HG03457 (cell line): Measurements from ENCODE around the gene BANP.
"Not testable (repeated sequence)": the region's sequence is repeated elsewhere in the genome, so short reads cannot be mapped to it uniquely, and the experiment has no call there.

ENCODE experiments used
- ATAC-seq: cut with Tn5 transposase; IDR thresholded peaks from one replicate; pipeline ENCODE4 v1.9.1; 2021; ENCODE audit warnings: moderate number of reproducible peaks; ENCODE audit not compliant: unreplicated experiment

BANP gene

DNA sequence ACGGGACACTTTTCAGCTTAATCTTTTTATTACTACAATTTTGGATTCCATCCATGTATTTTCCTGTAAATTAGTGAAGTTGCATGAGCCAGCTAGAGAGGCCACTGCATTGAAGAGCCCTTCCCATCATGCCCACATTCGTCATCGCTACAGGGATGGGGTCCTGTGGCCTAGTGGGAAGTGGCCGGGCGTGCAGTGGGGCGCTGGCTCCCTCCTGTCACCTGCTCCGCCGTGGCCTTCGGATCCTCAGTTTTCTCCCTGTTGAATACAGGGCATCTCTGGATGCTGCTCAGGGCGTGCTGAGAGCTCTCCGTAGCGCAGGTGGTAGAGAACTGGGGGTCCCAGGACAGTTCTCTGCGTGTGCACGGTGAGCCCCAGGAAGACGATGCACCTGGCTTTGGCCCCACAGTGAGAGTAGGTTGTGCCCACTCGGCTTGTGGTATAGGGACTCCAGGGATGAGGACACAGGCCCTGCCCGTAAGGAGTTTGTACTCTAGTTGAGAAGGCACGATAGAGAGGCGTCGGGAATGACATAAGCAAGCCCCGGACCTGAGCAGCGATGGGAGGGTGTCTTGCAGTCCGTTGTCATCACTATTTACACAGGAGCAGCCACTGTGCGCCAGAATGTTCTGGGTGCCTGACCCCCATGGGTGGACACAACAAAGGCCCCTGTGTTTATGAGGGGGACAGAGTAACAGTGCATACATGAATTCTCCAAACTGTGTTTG lies 74.8 kb downstream of the BANP start:
- ATAC-seq = not testable (repeated sequence)

DNA sequence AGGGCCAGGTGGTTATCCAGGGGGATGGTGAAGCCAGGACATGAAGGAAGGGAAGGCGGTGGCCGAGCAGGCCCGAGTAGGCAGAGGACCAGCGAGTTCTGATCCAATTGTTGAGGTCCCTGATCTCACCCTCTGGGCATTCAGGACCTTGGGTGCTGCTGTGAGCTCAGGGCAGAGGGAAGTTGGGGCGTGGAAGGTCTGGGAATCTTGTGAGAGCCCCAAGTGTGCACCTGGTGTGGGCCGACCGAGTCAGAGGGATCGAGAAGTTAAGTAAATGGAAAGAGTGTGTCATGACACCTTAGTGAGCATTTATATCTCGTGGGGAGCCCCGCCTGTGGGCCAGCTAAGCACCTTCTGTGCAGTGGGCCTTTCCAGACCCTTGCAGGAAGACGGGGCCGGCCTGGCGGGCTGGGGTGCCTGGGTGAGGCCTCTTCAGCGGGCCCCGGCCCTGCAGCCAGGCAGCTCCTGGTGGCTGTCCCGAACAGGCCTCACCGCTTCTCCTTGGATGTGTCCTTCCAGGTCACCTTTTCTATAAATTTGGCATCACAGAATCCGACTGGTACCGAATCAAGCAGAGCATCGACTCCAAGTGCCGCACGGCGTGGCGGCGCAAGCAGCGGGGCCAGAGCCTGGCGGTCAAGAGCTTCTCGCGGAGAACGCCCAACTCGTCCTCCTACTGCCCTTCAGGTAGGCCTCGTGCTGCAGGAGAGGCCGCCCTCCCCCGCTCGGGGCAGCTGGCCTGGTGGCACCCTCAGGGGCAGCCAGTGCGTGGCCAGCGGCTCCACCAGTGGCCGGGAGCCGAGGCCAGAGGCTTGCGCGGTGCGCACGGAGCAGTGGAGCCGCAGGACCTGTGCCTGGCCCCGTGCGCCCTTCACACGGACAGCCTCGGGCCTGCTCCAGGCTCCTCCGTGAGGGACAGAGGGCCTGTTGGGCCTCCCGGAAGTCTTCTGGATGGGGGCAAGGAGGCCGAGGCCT lies 76.0 kb downstream of the BANP start:
- no peak for ATAC-seq

DNA sequence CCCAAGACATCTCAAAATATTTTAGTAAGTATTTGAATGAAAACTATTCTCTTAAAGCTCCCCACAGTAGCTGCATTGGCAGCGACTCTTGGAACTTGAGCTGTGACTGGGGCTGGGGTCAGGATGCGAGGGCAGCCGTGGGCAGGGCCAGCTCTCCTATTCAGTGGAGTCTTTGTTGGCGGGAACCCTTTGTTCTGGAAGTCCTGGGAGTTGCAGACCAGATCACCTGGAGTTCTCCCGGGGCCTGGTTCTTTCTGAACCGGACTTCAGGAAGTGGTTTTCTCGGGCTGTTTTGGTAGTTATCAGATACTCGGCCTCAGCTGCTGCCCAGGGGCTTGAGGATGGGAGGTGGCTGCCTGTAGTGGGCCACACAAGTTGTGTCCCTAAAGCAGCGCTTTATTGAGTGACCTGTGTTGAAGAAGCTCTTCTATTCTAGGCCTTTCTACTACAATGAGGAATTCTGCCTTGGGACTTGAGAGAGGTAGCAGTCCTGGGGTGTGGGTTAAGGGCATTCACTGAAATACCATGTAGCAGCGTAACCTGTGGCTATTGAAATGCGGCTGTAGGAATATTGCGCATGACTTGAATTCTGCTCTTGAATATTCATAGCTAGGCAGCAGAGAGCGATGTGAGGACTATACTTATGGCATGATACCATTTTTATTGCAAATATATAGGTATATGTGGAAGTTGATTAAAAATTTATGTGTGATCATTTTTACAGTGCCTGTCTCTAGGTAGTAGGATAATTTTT lies 77.1 kb downstream of the BANP start:
- ATAC-seq = not testable (repeated sequence)

DNA sequence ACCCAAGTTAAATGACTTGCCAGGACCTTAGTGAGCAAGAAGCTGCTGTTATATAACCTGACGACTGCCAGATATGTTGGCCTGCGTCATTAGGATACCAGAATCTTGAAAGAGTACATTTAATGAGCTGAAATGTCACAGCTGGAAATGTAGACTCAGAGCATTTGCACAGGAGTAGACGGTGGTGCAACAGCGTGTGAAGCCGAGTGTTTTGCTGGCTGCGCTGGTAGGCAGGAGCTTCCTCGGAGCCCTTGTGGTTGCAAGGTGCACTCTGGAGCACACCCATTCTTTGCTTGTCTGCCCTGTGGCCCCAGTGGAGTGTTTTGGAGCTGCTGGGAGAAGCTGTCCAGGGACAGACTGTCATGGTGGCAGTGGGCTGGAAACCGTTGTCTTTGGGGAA lies 79.3 kb downstream of the BANP start:
- ATAC-seq = no peak

DNA sequence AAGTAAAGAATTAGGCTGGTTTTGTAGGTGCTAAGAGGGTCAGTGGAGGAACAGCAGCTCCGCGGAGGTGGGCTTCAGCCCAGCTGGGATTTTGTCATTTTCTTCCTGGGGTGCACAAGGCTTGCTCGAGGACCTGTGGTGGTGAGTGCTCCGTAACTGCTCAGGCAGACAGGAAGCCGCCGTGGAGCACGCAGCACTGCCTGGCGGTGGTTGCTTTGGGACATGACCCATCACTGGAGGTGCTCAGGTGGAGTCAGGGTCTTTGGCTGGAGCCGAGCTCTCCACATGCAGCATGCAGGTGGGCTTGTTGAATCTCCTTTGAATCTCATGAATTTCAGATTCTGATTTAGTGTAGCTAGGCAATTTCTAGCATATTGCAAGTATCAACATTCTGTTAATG lies 79.7 kb downstream of the BANP start:
- not testable (repeated sequence) for ATAC-seq

DNA sequence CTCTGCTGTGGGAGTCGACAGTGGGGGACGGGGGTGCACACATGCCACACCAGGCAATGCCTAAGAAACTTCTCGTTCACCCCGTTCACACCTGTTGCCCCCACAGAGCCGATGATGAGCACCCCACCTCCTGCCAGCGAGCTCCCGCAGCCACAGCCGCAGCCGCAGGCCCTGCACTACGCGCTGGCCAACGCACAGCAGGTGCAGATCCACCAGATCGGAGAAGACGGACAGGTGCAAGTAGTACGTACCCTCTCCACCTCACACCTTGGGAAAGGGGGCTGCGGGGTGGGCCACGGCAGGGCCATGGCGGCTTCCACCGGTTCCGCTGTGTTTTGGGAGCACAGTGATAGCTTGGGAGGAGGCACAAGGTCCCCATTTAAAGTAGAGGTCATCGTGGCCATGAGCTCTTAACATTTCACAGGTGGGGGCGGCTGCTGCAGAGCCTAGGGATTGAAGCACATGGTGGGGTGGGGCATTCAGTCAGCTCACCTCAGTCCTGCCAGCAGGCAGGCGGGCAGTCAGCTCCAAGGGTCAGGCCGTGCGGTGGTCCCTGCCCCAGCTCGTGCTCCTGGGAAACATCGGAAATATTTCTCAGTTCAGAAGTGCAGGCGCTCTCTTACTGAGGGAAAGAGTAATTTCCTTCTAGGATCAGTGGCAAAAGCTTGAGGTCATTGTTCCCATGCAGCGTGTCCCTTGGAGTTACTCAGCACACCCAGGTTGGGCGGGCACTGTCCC lies 81.9 kb downstream of the BANP start:
- not testable (repeated sequence) for ATAC-seq

DNA sequence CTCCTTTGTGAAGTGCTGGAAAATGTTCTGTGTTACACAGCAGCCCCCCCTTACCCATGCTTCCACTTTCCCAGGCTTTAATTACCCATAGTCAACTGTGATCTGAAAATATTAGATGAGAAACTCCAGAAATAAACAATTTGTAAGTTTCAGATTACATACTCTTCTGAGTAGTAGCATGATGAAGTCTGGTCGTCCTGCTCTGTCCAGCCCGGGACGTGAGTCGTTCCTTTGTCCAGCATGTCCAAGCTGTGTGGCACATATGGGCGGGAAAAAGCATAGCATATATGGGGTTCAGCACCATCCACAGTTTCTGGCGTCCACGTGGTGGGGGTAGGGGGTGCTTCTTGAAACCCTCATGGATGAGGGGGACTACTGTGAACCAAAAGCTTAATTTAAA lies 83.5 kb downstream of the BANP start:
- no peak for ATAC-seq

DNA sequence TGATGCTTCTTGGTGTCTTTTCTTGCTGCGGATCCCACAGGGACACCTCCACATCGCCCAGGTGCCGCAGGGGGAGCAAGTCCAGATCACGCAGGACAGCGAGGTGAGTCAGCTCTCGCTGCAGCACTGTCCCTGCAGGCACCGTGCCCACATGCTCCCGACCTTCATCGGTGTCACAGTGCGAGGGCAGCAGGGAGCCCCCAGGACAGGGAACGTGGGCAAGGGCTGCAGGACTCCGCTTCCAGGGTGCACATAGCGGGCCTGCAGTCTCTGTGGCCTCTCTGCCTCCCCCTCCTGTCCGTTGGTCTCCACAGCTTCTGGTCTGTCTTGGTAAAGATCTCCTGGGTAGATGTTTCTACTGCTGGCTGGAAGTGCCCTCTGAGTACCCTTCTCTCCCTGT lies 84.1 kb downstream of the BANP start:
- ATAC-seq = no peak

DNA sequence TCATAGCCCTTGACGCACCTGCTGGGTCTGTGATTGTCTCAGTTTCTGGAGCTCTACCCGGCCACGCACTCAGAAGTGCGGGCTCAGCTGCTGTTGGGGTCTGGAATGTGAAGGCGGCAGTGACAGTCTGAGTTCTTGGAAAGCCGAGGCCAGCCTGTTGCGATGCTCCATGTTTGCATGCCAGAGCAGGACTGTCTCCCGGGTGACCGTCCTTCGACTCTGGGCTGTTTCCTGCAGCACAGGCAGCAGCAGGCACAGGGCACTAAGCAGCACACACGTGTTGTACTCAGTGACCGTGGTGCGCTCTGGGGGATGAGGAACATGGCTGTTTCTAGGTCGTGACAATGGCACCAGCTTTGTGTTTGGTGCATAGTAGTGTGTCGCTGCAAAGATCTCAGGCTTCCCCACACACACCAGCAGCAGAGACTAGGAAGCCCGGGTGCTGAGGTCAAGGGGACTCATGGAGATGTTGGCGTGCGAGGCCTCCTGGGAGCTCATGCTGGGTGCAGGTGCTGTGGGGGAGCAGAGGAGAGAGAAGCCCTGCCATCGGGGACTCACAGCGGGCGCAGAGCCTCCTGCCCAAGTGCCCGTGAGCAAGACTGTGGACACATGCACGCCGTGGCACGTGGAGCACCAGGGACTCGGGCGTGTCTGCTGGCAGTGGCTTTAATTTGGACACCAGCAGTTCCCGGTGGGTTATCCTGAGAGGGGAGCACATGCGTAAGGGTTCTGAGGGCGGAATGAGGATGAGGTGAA lies 84.8 kb downstream of the BANP start:
- ATAC-seq = not testable (repeated sequence)

DNA sequence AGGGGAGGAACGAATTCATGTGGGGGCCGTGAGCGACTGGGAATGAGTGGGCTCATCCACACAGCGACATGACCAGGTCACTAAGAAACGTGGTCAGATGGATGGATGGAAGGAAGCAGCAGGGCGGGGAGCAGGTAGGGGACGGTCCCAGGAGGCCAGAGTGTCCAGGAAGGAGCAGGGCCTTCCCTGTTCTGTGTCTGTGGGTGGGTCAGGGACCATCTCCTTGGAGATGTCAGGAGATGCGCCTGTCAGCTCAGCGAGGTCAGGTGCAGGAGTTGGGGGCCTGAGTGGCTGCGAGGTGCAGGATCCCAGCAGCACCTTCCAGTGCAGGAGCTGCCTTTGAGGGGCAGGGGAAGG lies 85.4 kb downstream of the BANP start:
- not testable (repeated sequence) for ATAC-seq

DNA sequence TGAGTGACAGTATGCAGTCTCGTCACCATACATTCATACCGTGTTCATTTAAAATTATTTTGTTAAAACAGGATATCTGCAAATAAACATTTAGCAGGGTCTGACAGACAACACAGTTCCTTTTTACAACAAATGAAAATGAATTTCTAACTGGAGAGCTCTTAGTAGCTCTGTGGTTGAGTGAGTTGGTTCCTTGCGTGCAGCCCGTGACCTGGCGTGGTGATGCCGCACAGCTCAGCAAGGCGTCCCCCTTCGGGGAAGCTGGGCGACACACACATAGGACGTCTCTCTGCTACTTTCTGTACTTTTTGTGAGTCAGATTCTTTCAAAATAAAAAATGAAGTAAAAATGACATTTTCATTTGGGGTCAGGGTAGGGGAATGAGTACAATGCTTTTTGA lies 86.1 kb downstream of the BANP start:
- ATAC-seq = not testable (repeated sequence)

DNA sequence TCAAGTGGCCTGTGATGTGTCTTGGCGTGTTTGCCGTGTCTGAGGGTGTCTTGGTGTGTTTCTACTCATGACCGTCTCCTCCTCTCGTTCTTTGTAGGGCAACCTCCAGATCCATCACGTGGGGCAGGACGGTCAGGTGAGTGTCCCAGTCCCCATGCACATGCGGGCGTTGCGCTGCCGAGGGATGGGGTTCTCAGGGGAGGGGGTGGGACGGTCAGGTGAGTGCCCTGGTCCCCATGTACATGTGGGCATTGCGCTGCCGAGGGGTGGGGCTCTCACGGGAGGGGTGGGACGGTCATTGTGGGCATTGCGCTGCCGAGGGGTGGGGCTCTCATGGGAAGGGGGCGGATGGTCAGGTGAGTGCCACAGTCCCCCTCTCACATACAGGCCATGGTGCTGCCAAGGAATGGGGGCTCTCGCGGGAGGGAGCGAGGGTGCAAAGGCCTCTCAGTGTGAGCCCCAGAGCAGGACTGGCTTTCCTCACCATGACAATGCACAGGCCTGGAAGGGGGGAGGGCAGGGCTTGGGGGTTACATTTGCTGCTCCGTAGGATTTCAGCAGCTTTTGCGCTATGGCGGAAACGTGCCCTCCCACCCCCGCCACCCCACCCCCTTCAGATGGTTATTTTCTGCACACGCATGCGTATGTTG lies 86.8 kb downstream of the BANP start:
- not testable (repeated sequence) for ATAC-seq

DNA sequence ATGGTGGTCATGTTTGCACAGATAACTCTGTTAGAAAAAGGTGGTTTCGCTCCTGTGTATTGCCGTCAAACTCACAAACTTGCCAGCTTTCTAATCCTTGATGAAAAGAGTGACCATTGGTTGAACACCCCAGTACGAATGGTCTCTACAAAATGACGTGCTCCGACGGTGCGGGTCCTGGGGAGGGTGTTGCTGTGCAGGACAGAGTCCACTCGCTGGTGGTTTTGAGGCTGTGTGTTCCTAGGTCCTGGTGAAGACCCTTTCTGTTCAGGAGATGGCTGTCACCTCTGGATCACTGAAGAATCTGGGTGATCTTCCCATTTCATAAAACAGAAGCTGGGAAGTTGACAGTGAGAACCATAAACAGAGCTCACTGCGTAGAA lies 87.3 kb downstream of the BANP start:
- not testable (repeated sequence) for ATAC-seq

DNA sequence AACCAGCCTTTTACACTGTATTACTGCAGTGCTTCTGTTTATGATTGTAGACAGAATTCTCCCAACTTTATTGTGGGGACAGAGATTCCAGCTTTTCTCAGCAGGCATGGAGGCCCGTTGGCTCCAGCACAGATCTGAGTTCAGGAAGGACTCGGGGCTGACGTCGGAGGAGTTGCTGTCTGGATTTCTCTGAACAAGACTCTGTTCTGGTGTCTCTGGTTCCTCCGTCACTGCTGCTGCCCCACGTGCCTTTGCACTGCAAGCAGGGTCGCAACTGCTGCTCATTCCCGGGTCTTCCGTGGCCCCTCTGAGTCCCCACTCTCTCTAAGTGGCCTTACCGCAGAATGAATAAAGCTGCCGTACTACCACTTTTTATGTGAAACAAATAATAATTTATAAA lies 88.4 kb downstream of the BANP start:
- no peak for ATAC-seq

DNA sequence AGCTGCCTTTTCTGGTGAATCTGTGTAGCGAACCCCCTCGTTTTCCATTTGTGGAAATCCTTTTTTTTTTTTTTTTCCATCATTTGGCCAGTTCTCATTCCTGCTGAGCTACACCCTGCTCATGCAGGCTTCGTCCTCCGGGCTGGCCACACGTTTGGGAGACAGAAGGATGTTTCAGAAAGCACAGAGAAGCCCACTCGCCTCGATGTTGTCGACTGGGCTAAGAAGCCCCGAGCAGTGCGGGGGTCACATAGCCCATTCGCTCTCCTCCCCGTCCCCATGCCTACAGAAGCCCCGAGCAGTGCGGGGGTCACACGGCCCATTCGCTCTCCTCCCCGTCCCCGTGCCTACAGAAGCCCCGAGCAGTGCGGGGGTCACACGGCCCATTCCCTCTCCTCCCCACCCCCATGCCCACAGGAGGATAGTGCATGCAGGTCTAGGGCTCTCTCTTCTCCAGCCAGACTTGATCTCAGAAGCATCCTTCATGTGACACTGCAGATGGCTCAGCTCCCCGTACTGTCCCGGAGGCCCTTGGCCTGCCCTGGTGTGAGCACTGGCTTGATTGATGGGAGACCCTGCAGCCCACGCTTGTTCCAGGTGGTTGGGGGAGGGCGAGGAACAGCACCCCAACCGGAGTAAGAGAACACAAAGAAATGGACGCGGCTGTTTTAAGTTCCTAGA lies 89.1 kb downstream of the BANP start:
- not testable (repeated sequence) for ATAC-seq

DNA sequence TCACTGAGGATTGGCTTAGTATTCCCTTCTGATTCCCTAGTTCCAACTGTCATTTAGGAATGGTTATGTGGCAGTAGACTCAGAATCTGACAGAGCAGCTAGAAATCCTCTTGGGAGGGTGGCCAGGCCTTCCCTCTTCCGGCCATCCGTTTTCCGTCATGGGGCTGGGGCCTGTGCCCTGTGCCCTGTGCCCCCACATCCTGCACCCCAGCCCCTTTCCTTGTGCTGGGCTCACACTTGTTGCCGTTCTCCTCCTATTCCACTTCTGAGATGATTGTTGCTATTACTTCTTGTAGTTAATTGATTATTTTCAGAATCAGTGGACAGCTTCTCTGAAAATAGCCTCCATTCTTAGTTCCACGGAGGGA lies 89.6 kb downstream of the BANP start:
- ATAC-seq = not testable (repeated sequence)

DNA sequence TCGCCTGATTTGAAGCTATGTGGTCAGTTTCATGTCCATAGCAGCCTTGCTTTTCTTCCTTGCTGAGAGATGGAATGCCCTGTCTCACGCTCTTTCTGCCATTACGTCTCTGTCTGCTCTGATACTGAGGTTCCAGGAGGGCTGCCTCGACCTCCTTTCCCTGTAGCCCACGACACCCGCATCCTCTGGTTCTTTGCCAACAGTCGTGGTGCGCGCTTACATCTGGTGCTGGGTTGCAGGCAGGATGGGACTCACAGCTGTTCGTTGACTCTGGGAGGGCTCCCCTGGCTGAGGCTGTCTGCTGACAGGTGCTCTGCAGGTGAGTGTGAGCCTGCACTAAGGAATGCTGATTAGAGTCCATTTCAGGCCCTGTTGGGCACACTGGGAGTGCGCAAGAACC lies 90.3 kb downstream of the BANP start:
- not testable (repeated sequence) for ATAC-seq

DNA sequence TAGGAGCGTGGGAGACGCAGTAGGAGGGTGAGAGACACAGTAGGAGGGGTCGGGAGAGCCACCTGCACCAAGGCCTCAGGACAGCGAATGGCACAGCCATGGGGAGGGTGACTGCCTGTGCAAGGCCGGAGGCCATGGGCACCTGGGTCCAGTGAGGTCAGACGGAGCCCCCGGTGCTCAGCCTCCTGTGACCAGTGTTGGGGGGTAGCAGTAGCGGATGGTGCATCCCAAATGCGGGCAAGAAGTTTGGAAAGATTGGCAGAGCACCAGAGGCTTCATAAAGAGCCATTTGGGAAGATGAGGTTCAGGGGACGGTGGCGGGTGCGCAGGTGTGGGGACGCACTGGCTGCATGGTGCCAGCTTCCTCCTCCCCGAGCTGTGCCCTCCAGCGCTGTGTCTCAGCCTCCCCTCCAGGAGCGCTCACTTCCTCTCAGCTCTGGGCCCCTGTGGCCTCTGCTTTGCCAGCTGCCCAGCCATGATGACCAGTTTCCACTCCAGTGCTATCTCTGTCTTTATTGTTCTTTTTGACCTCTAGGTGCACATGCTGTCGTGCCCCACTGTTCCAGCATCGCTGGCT lies 90.8 kb downstream of the BANP start:
- ATAC-seq = not testable (repeated sequence)
